HEK293 (cell line): ENCODE data around the gene WWOX.

Experiments
- CTCF ChIA-PET: fragments of 350-600 bp; formaldehyde crosslinking; extraction: SDS; loops from one replicate; lab custom pipeline; 2021; ENCODE audit warnings: antibody characterized with exemption; lab: Yijun Ruan, JAX
- POLR2A ChIA-PET: fragments of 300-600 bp; formaldehyde crosslinking; extraction: SDS; loops from one replicate; lab custom pipeline; 2020; ENCODE audit warnings: antibody characterized with exemption, inconsistent platforms; lab: Yijun Ruan, JAX
- H3K27ac ChIP-seq: fragments of 200-500 bp; sonication (Bioruptor generic); 2 replicates; pipeline ENCODE4 v1.5.1; 2014; ENCODE audit warnings: low read depth, low read length, control low read depth, inconsistent platforms; ENCODE audit errors: extremely low read depth
- H3K36me3 ChIP-seq, 2 experiments: fragments of 200-500 bp in 1 of 2; sonication (Bioruptor generic) in 1 of 2; 1 replicate in 1 of 2; 2 replicates in 1 of 2; pipeline ENCODE4 v1.5.1; 2014 to 2017; ENCODE audit warnings: inconsistent platforms in 2 of 2, low read length in 2 of 2; ENCODE audit not compliant: control insufficient read depth in 2 of 2, insufficient read depth in 1 of 2
- H3K4me1 ChIP-seq: fragments of 200-500 bp; sonication (Bioruptor generic); 2 replicates; pipeline ENCODE4 v1.5.1; 2014; ENCODE audit warnings: mild to moderate bottlenecking, low read length, inconsistent platforms; ENCODE audit not compliant: control insufficient read depth, insufficient read depth
- H3K4me3 ChIP-seq: 2 replicates; pipeline ENCODE4 v1.5.1; 2011; ENCODE audit warnings: low read depth, mild to moderate bottlenecking, control low read depth, low read length, moderate library complexity
- H3K9me3 ChIP-seq: fragments of 200-500 bp; sonication (Bioruptor generic); 2 replicates; pipeline ENCODE4 v1.5.1; 2014; ENCODE audit warnings: low read depth, low read length, inconsistent platforms; ENCODE audit not compliant: control insufficient read depth, insufficient read depth
- GLI4 ChIP-seq: fragments of 450-650 bp; formaldehyde crosslinking; IDR thresholded peaks from 2 replicates; pipeline ENCODE4 v1.5.1; 2016; ENCODE audit warnings: missing biosample characterization, missing genetic modification characterization
- RBAK ChIP-seq: fragments of 450-650 bp; formaldehyde crosslinking; IDR thresholded peaks from 2 replicates; pipeline ENCODE4 v1.5.1; 2016; ENCODE audit warnings: missing biosample characterization, missing genetic modification characterization
- SETDB1 ChIP-seq: IDR thresholded peaks from one replicate; pipeline ENCODE4 v1.6.1; 2017; ENCODE audit warnings: mild to moderate bottlenecking, low read length, moderate library complexity, mixed read lengths; ENCODE audit not compliant: insufficient read length
- SP3 ChIP-seq: fragments of 450-650 bp; formaldehyde crosslinking; IDR thresholded peaks from 2 replicates; pipeline ENCODE4 v1.5.1; 2016; ENCODE audit warnings: missing biosample characterization, missing genetic modification characterization
- YY2 ChIP-seq: fragments of 450-650 bp; formaldehyde crosslinking; IDR thresholded peaks from 2 replicates; pipeline ENCODE4 v1.5.1; 2016; ENCODE audit warnings: missing biosample characterization, missing genetic modification characterization
- ZNF121 ChIP-seq: fragments of 450-650 bp; formaldehyde crosslinking; IDR thresholded peaks from 2 replicates; pipeline ENCODE4 v1.5.1; 2016; ENCODE audit warnings: missing biosample characterization, missing genetic modification characterization
- ZNF175 ChIP-seq: fragments of 450-650 bp; formaldehyde crosslinking; IDR thresholded peaks from 2 replicates; pipeline ENCODE4 v1.5.1; 2016; ENCODE audit warnings: missing biosample characterization, missing genetic modification characterization
- ZNF211 ChIP-seq: fragments of 450-650 bp; formaldehyde crosslinking; IDR thresholded peaks from 2 replicates; pipeline ENCODE4 v1.5.1; 2016; ENCODE audit warnings: low read depth, missing biosample characterization, missing genetic modification characterization
- ZNF223 ChIP-seq: fragments of 450-650 bp; formaldehyde crosslinking; IDR thresholded peaks from 2 replicates; pipeline ENCODE4 v1.5.1; 2016; ENCODE audit warnings: missing biosample characterization, missing genetic modification characterization
- ZNF274 ChIP-seq, 2 experiments: fragments of 200-500 bp in 1 of 2; fragments of 450-650 bp in 1 of 2; sonication (Bioruptor generic) in 1 of 2; formaldehyde crosslinking in 1 of 2; IDR thresholded peaks; 2 replicates each; pipeline versions ENCODE4 v1.5.1 to v1.6.1; 2014 to 2016; ENCODE audit warnings: borderline replicate concordance in 1 of 2, inconsistent platforms in 1 of 2, low read length in 1 of 2, missing biosample characterization in 1 of 2, missing genetic modification characterization in 1 of 2
- ZNF341 ChIP-seq: fragments of 450-650 bp; formaldehyde crosslinking; IDR thresholded peaks from 2 replicates; pipeline ENCODE4; 2016; ENCODE audit warnings: low read depth, missing biosample characterization, missing genetic modification characterization
- ZNF394 ChIP-seq: fragments of 450-650 bp; formaldehyde crosslinking; IDR thresholded peaks from 2 replicates; pipeline ENCODE4 v1.5.1; 2016; ENCODE audit warnings: missing biosample characterization, missing genetic modification characterization, mild to moderate bottlenecking, moderate library complexity, borderline replicate concordance
- ZNF416 ChIP-seq: fragments of 450-650 bp; formaldehyde crosslinking; IDR thresholded peaks from 2 replicates; pipeline ENCODE4 v1.5.1; 2016; ENCODE audit warnings: missing biosample characterization, missing genetic modification characterization
- ZNF423 ChIP-seq: fragments of 450-650 bp; formaldehyde crosslinking; IDR thresholded peaks from 2 replicates; pipeline ENCODE4 v1.5.1; 2016; ENCODE audit warnings: missing biosample characterization, missing genetic modification characterization
- ZNF558 ChIP-seq: fragments of 450-650 bp; formaldehyde crosslinking; IDR thresholded peaks from 2 replicates; pipeline ENCODE4 v1.5.1; 2016; ENCODE audit warnings: missing biosample characterization, missing genetic modification characterization
- ZNF658 ChIP-seq: fragments of 450-650 bp; formaldehyde crosslinking; IDR thresholded peaks from 2 replicates; pipeline ENCODE4; 2016; ENCODE audit warnings: missing biosample characterization, missing genetic modification characterization
- ZNF677 ChIP-seq: fragments of 450-650 bp; IDR thresholded peaks from 2 replicates; pipeline ENCODE4 v1.5.0; 2018; ENCODE audit warnings: missing biosample characterization, mild to moderate bottlenecking, missing genetic modification characterization, moderate library complexity
- ZNF701 ChIP-seq: fragments of 450-650 bp; formaldehyde crosslinking; IDR thresholded peaks from 2 replicates; pipeline ENCODE4 v1.5.1; 2016; ENCODE audit warnings: missing biosample characterization, missing genetic modification characterization
- ZNF76 ChIP-seq: fragments of 450-650 bp; formaldehyde crosslinking; IDR thresholded peaks from 2 replicates; pipeline ENCODE4; 2016; ENCODE audit warnings: low read depth, missing biosample characterization, missing genetic modification characterization, borderline replicate concordance
- ZNF785 ChIP-seq: fragments of 450-650 bp; formaldehyde crosslinking; IDR thresholded peaks from 2 replicates; pipeline ENCODE4 v1.5.1; 2016; ENCODE audit warnings: missing biosample characterization, missing genetic modification characterization
- ZNF843 ChIP-seq: fragments of 450-650 bp; formaldehyde crosslinking; IDR thresholded peaks from 2 replicates; pipeline ENCODE4 v1.5.1; 2016; ENCODE audit warnings: missing biosample characterization, missing genetic modification characterization
- TF ChIP-seq, protein P1 (sequence below): fragments of 450-650 bp; formaldehyde crosslinking; IDR thresholded peaks from 2 replicates; pipeline ENCODE4 v1.5.1; 2016; ENCODE audit warnings: missing biosample characterization, missing genetic modification characterization
- TF ChIP-seq, protein P2 (sequence below): fragments of 450-650 bp; formaldehyde crosslinking; IDR thresholded peaks from 2 replicates; pipeline ENCODE4 v1.5.1; 2016; ENCODE audit warnings: missing biosample characterization, missing genetic modification characterization
- TF ChIP-seq, protein P3 (sequence below): fragments of 450-650 bp; formaldehyde crosslinking; IDR thresholded peaks from 2 replicates; pipeline ENCODE4 v1.5.1; 2016; ENCODE audit warnings: missing biosample characterization, missing genetic modification characterization
- TF ChIP-seq, protein P4 (sequence below): fragments of 450-650 bp; formaldehyde crosslinking; IDR thresholded peaks from 2 replicates; pipeline ENCODE4; 2016; ENCODE audit warnings: missing biosample characterization, missing genetic modification characterization
- TF ChIP-seq, protein P5 (sequence below): fragments of 450-650 bp; formaldehyde crosslinking; IDR thresholded peaks from 2 replicates; pipeline ENCODE4 v1.5.1; 2017; ENCODE audit warnings: missing biosample characterization, missing genetic modification characterization

Gene WWOX

DNA sequence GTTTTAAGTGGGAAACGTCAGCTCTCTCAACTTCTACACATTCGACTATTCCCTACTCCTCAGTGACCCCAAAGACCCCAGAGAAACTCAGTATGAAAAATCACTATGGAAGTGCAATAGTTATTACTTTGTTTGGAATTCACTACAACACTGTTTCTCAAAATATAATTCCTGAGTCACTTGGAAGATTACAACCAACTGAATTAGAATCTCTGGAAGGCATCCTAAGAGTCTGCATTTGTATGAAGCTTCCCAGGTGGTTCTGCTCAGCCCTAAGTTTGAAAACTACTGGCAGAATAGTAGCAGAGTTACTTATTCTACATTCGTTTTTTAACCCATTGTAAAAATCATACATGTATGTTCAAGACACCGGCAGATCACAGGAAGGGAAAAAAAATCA, 975.5 kb downstream of the WWOX start:
- ChIA-PET CTCF (interaction anchor here (0.7 kb wide), 1 partner anchor 22 kb away, joined by 4 read pairs; no protein-coding TSS in a partner anchor), POLR2A (no interaction called here)
- Histone ChIP-seq H3K36me3 (no peaks in the 10 kb centered on the region), H3K9me3 (no peaks in the 10 kb centered on the region), H3K27ac (no peak overlapping the region), H3K4me3 (no peak overlapping the region), H3K4me1 (peaks cover 3% of the 10 kb centered on the region)
- TF ChIP-seq, protein P1, sequence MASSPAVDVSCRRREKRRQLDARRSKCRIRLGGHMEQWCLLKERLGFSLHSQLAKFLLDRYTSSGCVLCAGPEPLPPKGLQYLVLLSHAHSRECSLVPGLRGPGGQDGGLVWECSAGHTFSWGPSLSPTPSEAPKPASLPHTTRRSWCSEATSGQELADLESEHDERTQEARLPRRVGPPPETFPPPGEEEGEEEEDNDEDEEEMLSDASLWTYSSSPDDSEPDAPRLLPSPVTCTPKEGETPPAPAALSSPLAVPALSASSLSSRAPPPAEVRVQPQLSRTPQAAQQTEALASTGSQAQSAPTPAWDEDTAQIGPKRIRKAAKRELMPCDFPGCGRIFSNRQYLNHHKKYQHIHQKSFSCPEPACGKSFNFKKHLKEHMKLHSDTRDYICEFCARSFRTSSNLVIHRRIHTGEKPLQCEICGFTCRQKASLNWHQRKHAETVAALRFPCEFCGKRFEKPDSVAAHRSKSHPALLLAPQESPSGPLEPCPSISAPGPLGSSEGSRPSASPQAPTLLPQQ (tag by site-specific recombination): 0 out of 2 replicates have a peak, but pooled peaks have one; percentile 0
- no peak for TF ChIP-seq ZNF76 (tag by site-specific recombination)
- TF ChIP-seq, all 188 proteins: peak for 1

DNA sequence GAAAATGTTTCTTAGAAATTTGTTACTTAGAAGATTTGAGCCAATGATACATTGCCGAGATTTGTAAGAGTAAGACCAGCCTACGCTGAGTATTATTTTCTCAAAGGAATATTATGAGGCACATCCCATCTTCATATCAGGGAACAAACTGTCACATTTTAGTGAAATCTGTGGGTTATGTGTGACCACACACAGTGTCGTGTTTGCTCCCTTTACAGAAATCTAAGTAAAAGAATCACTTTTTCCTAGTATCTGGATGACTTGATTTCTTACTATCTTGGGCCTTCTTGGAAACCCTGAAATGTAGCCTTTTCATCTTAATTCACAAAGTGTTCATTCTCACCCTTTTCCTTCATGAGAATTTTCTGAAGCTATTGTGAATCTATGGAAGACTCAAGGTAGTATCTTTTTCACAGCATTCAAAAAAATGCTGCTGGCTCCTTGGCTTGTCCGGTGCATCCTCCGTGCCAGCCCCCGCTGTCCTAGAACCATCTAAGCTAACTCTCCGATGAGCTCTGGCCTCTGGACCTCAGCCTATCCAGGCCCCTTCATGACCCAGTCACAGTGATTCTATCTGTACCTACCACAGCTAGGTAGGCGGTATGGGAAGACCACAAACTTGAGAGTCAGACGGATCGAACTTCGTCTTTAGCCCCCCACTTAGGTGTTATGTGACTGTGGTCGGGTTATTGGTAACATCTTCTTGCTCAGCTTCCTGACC, 976.8 kb downstream of the WWOX start:
- no peak for TF ChIP-seq ZNF394 (tag by site-specific recombination)
- TF ChIP-seq, protein P2, sequence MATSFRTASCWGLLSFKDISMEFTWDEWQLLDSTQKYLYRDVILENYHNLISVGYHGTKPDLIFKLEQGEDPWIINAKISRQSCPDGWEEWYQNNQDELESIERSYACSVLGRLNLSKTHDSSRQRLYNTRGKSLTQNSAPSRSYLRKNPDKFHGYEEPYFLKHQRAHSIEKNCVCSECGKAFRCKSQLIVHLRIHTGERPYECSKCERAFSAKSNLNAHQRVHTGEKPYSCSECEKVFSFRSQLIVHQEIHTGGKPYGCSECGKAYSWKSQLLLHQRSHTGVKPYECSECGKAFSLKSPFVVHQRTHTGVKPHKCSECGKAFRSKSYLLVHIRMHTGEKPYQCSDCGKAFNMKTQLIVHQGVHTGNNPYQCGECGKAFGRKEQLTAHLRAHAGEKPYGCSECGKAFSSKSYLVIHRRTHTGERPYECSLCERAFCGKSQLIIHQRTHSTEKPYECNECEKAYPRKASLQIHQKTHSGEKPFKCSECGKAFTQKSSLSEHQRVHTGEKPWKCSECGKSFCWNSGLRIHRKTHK (tag by site-specific recombination): no peak
- TF ChIP-seq ZNF843 (tag by site-specific recombination): no peak
- no peak for TF ChIP-seq ZNF423 (tag by site-specific recombination)
- TF ChIP-seq ZNF341 (tag by site-specific recombination): no peak
- TF ChIP-seq ZNF211 (tag by site-specific recombination): no peak
- TF ChIP-seq ZNF677 (tag by site-specific recombination): no peak
- TF ChIP-seq SETDB1: no peak
- TF ChIP-seq ZNF223 (tag by site-specific recombination): no peak
- TF ChIP-seq ZNF558 (tag by site-specific recombination): no peak
- TF ChIP-seq, protein P3, sequence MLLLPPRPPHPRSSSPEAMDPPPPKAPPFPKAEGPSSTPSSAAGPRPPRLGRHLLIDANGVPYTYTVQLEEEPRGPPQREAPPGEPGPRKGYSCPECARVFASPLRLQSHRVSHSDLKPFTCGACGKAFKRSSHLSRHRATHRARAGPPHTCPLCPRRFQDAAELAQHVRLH: no peak
- no peak for TF ChIP-seq ZNF785 (tag by site-specific recombination)
- no peak for TF ChIP-seq ZNF175 (tag by site-specific recombination)
- no peak for TF ChIP-seq SP3 (tag by site-specific recombination)
- H3K9me3 ChIP-seq: no peaks in the 10 kb centered on the region
- H3K4me1 ChIP-seq: peaks cover under 1% of the 10 kb centered on the region
- no peak overlapping the region for H3K27ac ChIP-seq
- H3K4me3 ChIP-seq: no peak overlapping the region
- POLR2A ChIA-PET: no interaction called here
- CTCF ChIA-PET: interaction anchor here (0.7 kb wide), 2 partner anchors 571 to 1882 kb away, joined by 4 read pairs; no protein-coding TSS in a partner anchor
- H3K36me3 ChIP-seq: no peaks in the 10 kb centered on the region

DNA sequence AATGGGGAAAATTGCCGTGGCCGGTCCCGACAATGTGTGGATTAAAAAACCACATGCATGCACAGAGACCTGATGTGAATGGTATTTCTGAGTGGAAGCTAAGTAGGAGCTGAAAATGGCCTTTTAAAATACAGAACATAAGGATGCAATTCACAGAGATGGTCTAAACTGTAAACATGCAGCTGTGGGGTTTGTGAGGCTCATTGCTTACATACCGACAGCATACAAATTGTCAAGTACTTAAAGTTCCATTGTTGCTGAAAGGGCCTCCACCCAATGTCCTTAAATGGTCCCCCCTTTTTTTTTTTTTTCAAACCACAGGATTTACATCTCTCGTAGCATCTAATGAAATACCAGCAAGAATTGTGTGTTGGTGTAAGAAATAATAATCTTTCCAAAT, 977.9 kb downstream of the WWOX start:
- Histone ChIP-seq H3K36me3 (no peaks in the 10 kb centered on the region), H3K4me3 (no peak overlapping the region), H3K4me1 (no peaks in the 10 kb centered on the region), H3K27ac (no peak overlapping the region), H3K9me3 (no peaks in the 10 kb centered on the region)
- ChIA-PET CTCF (interaction anchor here (0.7 to 1.3 kb wide), 2 partner anchors 12 to 1881 kb away, joined by 3 to 4 read pairs; no protein-coding TSS in a partner anchor), POLR2A (no interaction called here)
- TF ChIP-seq RBAK (no peak), ZNF701 (no peak), YY2 (tag by site-specific recombination) (no peak), ZNF274 (IDR thresholded peaks at IDR 0.05; ENCODE audit: low read length) (no peak), ZNF274 (tag by site-specific recombination; IDR thresholded peaks at IDR 0.05; ENCODE audit: borderline replicate concordance) (no peak), ZNF416 (no peak), GLI4 (tag by site-specific recombination) (no peak), ZNF121 (tag by site-specific recombination) (no peak), ZNF658 (tag by site-specific recombination) (no peak)
- TF ChIP-seq, protein P4, sequence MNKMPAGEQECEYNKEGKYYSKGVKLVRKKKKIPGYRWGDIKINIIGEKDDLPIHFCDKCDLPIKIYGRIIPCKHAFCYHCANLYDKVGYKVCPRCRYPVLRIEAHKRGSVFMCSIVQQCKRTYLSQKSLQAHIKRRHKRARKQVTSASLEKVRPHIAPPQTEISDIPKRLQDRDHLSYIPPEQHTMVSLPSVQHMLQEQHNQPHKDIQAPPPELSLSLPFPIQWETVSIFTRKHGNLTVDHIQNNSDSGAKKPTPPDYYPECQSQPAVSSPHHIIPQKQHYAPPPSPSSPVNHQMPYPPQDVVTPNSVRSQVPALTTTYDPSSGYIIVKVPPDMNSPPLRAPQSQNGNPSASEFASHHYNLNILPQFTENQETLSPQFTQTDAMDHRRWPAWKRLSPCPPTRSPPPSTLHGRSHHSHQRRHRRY (tag by site-specific recombination): no peak
- TF ChIP-seq, protein P5, sequence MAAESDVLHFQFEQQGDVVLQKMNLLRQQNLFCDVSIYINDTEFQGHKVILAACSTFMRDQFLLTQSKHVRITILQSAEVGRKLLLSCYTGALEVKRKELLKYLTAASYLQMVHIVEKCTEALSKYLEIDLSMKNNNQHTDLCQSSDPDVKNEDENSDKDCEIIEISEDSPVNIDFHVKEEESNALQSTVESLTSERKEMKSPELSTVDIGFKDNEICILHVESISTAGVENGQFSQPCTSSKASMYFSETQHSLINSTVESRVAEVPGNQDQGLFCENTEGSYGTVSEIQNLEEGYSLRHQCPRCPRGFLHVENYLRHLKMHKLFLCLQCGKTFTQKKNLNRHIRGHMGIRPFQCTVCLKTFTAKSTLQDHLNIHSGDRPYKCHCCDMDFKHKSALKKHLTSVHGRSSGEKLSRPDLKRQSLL (tag by site-specific recombination): no peak
